AG10803 (cell line): ENCODE measurements around the gene CCAR1.
"Not testable (repeated sequence)": the region's sequence is repeated elsewhere in the genome, so short reads cannot be mapped to it uniquely, and the experiment has no call there.

Source experiments
- DNase-seq: peaks from one replicate; pipeline ENCODE4 v3.0.0; 2010; ENCODE audit warnings: low read depth
- H3K4me3 ChIP-seq: 2 replicates; pipeline ENCODE4 v1.5.1; 2011; ENCODE audit warnings: mild to moderate bottlenecking, low read length, control low read depth
- TF ChIP-seq, protein P1 (sequence below): conservative IDR thresholded peaks from 2 replicates; pipeline ENCODE4 v1.5.1; 2011; ENCODE audit warnings: mild to moderate bottlenecking, low read length, control low read depth, inconsistent platforms

Gene CCAR1

DNA sequence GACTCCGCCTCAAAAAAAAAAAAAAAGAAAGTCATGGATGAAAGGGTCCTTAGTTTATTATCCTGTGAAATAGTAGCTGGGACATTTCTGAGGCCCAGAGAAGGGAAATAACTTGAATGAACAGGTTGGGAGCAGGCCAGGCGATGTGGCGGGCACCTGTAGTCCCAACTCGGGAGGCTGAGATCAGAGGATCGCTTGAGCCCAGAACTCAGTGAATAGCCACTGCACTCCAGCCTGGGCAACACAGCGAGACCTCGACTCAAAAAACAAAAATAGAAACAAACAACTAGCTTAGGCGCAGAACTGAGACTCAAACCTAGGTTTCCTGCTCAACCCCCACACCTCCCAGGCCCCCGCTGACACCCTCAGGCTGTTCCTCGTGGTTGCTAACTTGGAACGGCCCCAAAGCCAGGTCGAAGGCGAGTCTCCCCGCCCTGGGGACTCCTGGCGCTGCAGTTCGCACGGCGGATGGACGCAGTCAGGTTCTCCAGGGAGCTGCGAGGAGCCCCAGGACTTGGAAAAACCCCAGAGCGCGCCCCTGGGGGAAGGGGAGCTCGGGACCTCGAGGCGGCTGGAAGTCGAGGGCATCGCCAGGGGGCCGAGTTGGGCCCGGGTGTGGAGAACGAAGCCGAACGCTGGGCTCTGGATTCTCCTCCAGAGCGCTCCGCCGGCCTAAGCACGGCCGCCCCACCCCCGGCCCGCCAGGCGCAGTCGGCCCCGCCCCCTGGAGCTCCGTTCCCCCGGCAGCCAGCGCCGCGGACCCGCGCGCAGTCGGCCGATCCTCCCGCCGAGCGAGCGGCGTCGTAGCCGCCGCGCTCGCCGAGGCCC is 105.9 kb downstream of the CCAR1 start, which contains the start of gene STOX1:
TSS of gene STOX1 (plus strand) at position 768 of the 828 bp plus-strand sequence. CDS start 93 bp downstream, outside the sequence.
- peak; percentile 27 for DNase-seq
- TF ChIP-seq, protein P1, sequence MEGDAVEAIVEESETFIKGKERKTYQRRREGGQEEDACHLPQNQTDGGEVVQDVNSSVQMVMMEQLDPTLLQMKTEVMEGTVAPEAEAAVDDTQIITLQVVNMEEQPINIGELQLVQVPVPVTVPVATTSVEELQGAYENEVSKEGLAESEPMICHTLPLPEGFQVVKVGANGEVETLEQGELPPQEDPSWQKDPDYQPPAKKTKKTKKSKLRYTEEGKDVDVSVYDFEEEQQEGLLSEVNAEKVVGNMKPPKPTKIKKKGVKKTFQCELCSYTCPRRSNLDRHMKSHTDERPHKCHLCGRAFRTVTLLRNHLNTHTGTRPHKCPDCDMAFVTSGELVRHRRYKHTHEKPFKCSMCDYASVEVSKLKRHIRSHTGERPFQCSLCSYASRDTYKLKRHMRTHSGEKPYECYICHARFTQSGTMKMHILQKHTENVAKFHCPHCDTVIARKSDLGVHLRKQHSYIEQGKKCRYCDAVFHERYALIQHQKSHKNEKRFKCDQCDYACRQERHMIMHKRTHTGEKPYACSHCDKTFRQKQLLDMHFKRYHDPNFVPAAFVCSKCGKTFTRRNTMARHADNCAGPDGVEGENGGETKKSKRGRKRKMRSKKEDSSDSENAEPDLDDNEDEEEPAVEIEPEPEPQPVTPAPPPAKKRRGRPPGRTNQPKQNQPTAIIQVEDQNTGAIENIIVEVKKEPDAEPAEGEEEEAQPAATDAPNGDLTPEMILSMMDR = no peak
- peak within 1 kb of the TSS; percentile 60 for H3K4me3 ChIP-seq

DNA sequence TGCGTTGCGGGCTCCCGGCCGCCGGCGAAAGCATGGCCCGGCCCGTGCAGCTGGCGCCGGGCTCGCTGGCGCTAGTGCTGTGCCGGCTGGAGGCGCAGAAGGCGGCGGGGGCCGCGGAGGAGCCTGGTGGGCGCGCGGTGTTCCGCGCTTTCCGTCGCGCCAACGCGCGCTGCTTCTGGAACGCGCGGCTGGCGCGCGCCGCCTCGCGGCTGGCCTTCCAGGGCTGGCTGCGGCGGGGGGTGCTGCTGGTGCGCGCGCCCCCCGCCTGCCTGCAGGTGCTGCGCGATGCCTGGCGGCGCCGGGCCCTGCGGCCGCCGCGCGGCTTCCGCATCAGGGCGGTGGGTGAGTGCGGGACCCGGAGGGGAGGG is 106.5 kb downstream of the CCAR1 start:
- not testable (repeated sequence) for DNase-seq, H3K4me3 ChIP-seq

DNA sequence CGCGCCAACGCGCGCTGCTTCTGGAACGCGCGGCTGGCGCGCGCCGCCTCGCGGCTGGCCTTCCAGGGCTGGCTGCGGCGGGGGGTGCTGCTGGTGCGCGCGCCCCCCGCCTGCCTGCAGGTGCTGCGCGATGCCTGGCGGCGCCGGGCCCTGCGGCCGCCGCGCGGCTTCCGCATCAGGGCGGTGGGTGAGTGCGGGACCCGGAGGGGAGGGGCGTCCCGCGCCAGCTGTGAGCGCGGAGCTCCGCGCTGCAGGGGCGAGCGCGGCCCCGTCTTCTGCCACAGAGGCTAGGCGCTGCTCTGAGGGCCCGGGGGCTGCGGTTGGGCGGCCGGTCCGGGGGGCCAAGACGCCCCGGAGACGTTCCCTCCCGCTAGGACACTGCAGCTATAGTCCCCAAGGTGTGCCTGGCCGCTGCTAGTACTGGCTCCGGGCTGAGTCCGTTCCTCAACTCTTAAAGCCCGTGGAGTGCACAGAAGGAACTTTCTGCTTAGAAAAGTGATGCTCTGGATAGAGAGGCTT is 107.1 kb downstream of the CCAR1 start:
- DNase-seq = not testable (repeated sequence)
- 0 out of 2 replicates have a peak overlapping the region, but pooled peaks have one; percentile 15 for H3K4me3 ChIP-seq

DNA sequence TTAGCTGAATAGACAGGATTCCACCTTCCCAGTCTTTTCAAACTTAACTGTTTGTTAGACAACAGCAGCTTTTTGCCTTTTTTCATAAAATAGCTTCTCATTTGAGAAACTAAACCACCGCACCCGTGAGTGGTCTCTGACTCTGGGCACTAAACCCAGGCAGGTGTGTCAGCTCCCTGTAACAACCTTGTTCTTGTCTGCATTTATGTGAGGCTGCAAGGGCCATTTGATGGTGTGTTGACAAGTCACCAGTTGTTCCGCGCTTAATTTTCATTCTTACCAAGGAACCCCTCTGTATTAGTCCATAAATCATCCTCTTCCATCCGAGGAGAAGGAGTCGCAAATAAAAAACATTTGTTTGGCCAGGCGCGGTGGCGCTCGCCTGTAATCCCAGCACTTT is 107.8 kb downstream of the CCAR1 start:
- TF ChIP-seq, protein P1 = no peak
- H3K4me3 ChIP-seq = no peak overlapping the region

DNA sequence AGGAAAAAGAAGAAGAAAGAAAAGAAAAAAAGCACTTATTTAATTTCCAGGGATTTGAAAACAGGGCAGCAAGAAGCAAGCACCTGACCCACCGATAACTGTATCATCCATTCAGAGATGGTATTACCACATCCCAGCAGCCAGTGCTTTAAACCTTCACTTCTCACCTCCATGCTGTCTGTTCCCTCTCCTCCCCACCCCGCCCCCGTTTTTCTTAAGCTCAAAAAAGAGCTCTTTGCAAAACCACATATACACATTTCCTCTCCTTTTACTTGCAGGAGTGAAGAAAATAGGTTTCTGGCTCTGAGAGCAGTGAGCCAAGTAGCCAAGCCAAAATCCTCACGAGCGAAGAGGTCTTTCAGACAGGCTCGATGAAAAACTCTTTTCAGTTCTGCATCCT is 108.5 kb downstream of the CCAR1 start:
- TF ChIP-seq, protein P1 = no peak

More for the DNA sequence above, 107.8 kb downstream of the CCAR1 start:
- no peak for DNase-seq

DNA sequence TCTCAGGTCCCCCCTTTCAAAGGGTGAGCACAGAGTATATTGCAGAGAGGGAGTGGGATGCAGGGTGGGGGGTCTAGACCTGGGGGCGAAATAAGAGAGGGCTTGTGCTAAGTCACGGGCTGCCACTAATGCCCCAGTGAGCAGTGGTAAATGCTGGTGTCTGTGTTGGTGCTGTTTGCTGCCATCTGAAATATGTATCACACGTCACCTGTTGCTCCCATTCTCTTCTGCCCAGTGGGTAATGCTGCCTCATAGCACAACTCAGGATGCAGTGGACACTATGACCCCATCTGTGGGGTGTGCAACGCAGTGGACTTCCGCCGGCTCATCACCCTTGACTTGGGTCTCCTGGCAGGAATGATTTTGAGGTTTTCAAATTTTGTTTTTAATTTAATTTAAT is 108.9 kb downstream of the CCAR1 start:
- H3K4me3 ChIP-seq = no peak overlapping the region
- no peak for DNase-seq
- TF ChIP-seq, protein P1 = no peak

More for the DNA sequence above, 108.5 kb downstream of the CCAR1 start:
- no peak overlapping the region for H3K4me3 ChIP-seq
- DNase-seq = no peak

DNA sequence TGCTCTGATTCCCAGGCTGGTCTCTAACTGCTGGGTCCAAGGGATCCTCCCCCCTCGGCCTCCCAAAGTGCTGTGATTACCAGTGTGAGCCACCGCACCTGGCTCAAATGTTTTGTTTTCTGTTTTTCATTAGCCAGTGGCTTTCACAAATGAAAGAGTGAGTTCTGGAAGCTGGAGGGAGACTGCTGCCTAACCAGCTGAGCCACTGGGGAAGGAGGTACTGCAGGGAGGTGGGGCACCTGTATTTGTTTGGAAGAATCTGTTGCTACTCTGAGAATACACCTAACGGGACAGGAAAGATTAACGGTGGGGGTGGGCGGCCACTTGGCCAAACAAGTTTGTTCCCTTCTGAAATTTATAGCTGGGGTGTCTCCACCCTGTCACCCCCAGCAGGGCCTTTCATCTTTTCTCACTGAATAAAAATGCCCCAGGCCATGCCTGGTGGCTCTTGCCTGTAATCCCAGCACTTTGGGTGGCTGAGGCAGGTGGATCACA is 111.0 kb downstream of the CCAR1 start:
- DNase-seq = no peak
- TF ChIP-seq, protein P1 = no peak
- no peak overlapping the region for H3K4me3 ChIP-seq

DNA sequence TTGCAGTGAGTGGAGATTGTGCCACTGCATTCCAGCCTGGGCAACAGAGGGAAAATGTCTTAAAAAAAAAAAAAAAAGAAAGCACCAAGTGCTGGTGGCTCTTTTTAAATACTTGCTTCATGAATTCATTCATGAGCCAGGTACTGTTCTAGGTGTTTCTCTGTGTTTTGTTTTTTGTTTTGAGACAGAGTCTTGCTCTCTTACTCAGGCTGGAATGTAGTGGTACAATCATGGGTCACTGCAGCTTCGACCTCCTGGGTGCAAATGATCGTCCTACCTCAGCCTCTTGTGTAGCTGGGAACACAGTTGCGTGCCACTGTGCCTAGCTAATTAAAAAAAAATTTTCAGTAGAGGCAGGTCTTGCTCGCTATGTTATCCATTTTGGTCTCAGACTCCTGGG is 111.6 kb downstream of the CCAR1 start:
- TF ChIP-seq, protein P1 = no peak
- no peak for DNase-seq
- no peak overlapping the region for H3K4me3 ChIP-seq
